GM21515 (cell line): Measurements from ENCODE around the gene GAGE2A.
"Not testable (repeated sequence)": the region's sequence is repeated elsewhere in the genome, so short reads cannot be mapped to it uniquely, and the experiment has no call there.

Source experiments
- ATAC-seq: cut with Tn5 transposase; IDR thresholded peaks from one replicate; pipeline ENCODE4 v1.9.1; 2021; ENCODE audit not compliant: unreplicated experiment

The GAGE2A gene

GRCh38 chrX:49589196-49589595, at the start of gene GAGE2A:
Gene GAGE2A (plus strand): TSS chrX:49589496. CDS start chrX:49590651, 1,155 bp downstream.
- ATAC-seq, result not testable (repeated sequence)

- ATAC-seq, result not testable (repeated sequence)
Observed at GRCh38 chrX:49541433-49541832, 47.9 kb upstream of the GAGE2A start, which contains the start of gene GAGE12D. Gene GAGE12D (plus strand): TSS chrX:49541733. CDS start chrX:49542888, 1,155 bp downstream.

GRCh38 chrX:49550989-49551388, 38.3 kb upstream of the GAGE2A start, which contains the start of gene GAGE12E:
Gene GAGE12E (plus strand): TSS chrX:49551289. CDS start chrX:49552444, 1,155 bp downstream.
- not testable (repeated sequence) for ATAC-seq

GRCh38 chrX:49560542-49560941, 28.8 kb upstream of the GAGE2A start, which contains the start of gene GAGE12F:
Gene GAGE12F (plus strand): TSS chrX:49560842. CDS start chrX:49561997, 1,155 bp downstream.
- ATAC-seq, result not testable (repeated sequence)

- not testable (repeated sequence) for ATAC-seq
Observed at GRCh38 chrX:49568728-49569127, 20.6 kb upstream of the GAGE2A start.

- not testable (repeated sequence) for ATAC-seq
Observed at GRCh38 chrX:49569152-49569551, 20.1 kb upstream of the GAGE2A start.

GRCh38 chrX:49570100-49570499, 19.2 kb upstream of the GAGE2A start, which contains the start of gene GAGE12G:
Gene GAGE12G (plus strand): TSS chrX:49570400. CDS start chrX:49571555, 1,155 bp downstream.
- ATAC-seq, result not testable (repeated sequence)

- not testable (repeated sequence) for ATAC-seq
Observed at GRCh38 chrX:49579649-49580048, 9.6 kb upstream of the GAGE2A start, which contains the start of gene GAGE12H. Gene GAGE12H (plus strand): TSS chrX:49579949. CDS start chrX:49581104, 1,155 bp downstream.

GRCh38 chrX:49589769-49590478, 628 bp downstream of the GAGE2A start:
- ATAC-seq, result not testable (repeated sequence)

GRCh38 chrX:49590488-49590887, 1.2 kb downstream of the GAGE2A start:
- ATAC-seq, result not testable (repeated sequence)

GRCh38 chrX:49598720-49599119, 9.4 kb downstream of the GAGE2A start, which contains the start of gene GAGE1:
Gene GAGE1 (plus strand): TSS chrX:49599020. CDS start chrX:49600175, 1,155 bp downstream.
- ATAC-seq, result not testable (repeated sequence)

- no peak for ATAC-seq
Observed at GRCh38 chrX:49610718-49611310, 21.5 kb downstream of the GAGE2A start.

GRCh38 chrX:49618574-49618973, 29.3 kb downstream of the GAGE2A start:
- ATAC-seq, result no peak

- ATAC-seq, result no peak
Observed at GRCh38 chrX:49627086-49627777, 37.9 kb downstream of the GAGE2A start.

GRCh38 chrX:49644991-49645637, 55.8 kb downstream of the GAGE2A start:
- ATAC-seq, result no peak
